Thymus (tissue), 11 donors: Measurements from ENCODE around the gene SLC18A2. TPM values are rescaled to one million over a fixed set of nuclear protein-coding genes. Genes with fewer than 3 reads are reported as not detected.

Experiments used
- DNase-seq, 9 donors: peaks; one replicate each; pipeline ENCODE4 v3.0.0-alpha.2; 2013; ENCODE audit warnings: low spot score in 9 of 9, low read depth in 6 of 9, missing footprints in 1 of 9
- H3K27ac ChIP-seq, 2 donors: one replicate each; pipeline ENCODE4 v1.5.1; 2013; ENCODE audit warnings: control low read depth in 1 of 2, low read depth in 1 of 2, low read length in 1 of 2, mild to moderate bottlenecking in 1 of 2, moderate library complexity in 1 of 2
- H3K27me3 ChIP-seq, 2 donors: one replicate each; pipeline ENCODE4 v1.5.1; 2013; ENCODE audit warnings: low read length in 1 of 2; ENCODE audit not compliant: control insufficient read depth in 2 of 2, insufficient read depth in 1 of 2
- H3K36me3 ChIP-seq, 2 donors: one replicate each; pipeline ENCODE4 v1.5.1; 2013; ENCODE audit warnings: low read length in 1 of 2, mild to moderate bottlenecking in 1 of 2, moderate library complexity in 1 of 2; ENCODE audit not compliant: control insufficient read depth in 2 of 2, insufficient read depth in 2 of 2
- H3K4me1 ChIP-seq, 2 donors: one replicate each; pipeline ENCODE4 v1.5.1; 2013; ENCODE audit warnings: low read length in 2 of 2; ENCODE audit not compliant: control insufficient read depth in 2 of 2, insufficient read depth in 2 of 2
- H3K4me3 ChIP-seq, 2 donors: one replicate each; pipeline ENCODE4 v1.5.1; 2013; ENCODE audit warnings: low read length in 2 of 2, control low read depth in 1 of 2, mild to moderate bottlenecking in 1 of 2
- H3K9me3 ChIP-seq, 2 donors: one replicate each; pipeline ENCODE4 v1.5.1; 2013; ENCODE audit warnings: low read length in 1 of 2, mild to moderate bottlenecking in 1 of 2; ENCODE audit not compliant: control insufficient read depth in 2 of 2, insufficient read depth in 1 of 2
- WGBS: extraction: QIAGEN DNeasy Blood & Tissue Kit; methylation state at CpG from one replicate; pipeline ENCODE4 v1.1.7; 2013; 5-methylcytosine and 5-hydroxymethylcytosine counted together
- polyA plus RNA-seq: library from polyadenylated mRNA; stranded (reverse); fragments of 200-250 nt; gene quantifications from one replicate; pipeline ENCODE4 v1.2.3, GENCODE V29; 2013
- total RNA-seq: library from RNA; stranded (reverse); fragments of 120-200 nt; gene quantifications from one replicate; pipeline ENCODE4 v1.2.4, GENCODE V29; 2013
- donor health status: healthy.

Gene SLC18A2
- total and polyA plus RNA-seq, 2 donors: 6.1 to 27.6 TPM

- peak in 1 of 9 donors; percentile 45 for DNase-seq
- peaks cover 0 to 4% of the 10 kb centered on the region in 2 donors for H3K9me3 ChIP-seq
- 96% methylated on average over 9 of the region's 9 CpGs for WGBS
- H3K4me1 ChIP-seq: peaks cover 12 to 39% of the 10 kb centered on the region in 2 donors
- H3K27me3 ChIP-seq: no peaks in the 10 kb centered on the region
- no peaks in the 10 kb centered on the region for H3K36me3 ChIP-seq
- no peak overlapping the region for H3K4me3 ChIP-seq
- H3K27ac ChIP-seq: peak overlapping the region in 1 of 2 donors; percentile 8
These were observed 25.5 kb downstream of the SLC18A2 start for GRCh38 chr10:117266400-117266799.

GRCh38 chr10:117266812-117267211, 25.9 kb downstream of the SLC18A2 start:
- H3K9me3 ChIP-seq: peaks cover 0 to 4% of the 10 kb centered on the region in 2 donors
- DNase-seq: no peak
- peak overlapping the region in 1 of 2 donors; percentile 8 for H3K27ac ChIP-seq
- WGBS: 97% methylated on average over 2 of the region's 2 CpGs
- H3K36me3 ChIP-seq: no peaks in the 10 kb centered on the region
- H3K4me1 ChIP-seq: peaks cover 14 to 39% of the 10 kb centered on the region in 2 donors
- no peaks in the 10 kb centered on the region for H3K27me3 ChIP-seq
- H3K4me3 ChIP-seq: no peak overlapping the region

- peaks cover 0 to 4% of the 10 kb centered on the region in 2 donors for H3K9me3 ChIP-seq
- H3K4me3 ChIP-seq: no peak overlapping the region
- WGBS: 94% methylated on average over 4 of the region's 4 CpGs
- H3K27me3 ChIP-seq: no peaks in the 10 kb centered on the region
- no peak overlapping the region for H3K27ac ChIP-seq
- H3K36me3 ChIP-seq: no peaks in the 10 kb centered on the region
- no peak for DNase-seq
- H3K4me1 ChIP-seq: peaks cover 14 to 28% of the 10 kb centered on the region in 2 donors
These were observed 27.3 kb downstream of the SLC18A2 start for GRCh38 chr10:117268258-117268657.

GRCh38 chr10:117268907-117269306, 28.0 kb downstream of the SLC18A2 start:
- H3K27ac ChIP-seq: no peak overlapping the region
- no peaks in the 10 kb centered on the region for H3K36me3 ChIP-seq
- H3K4me1 ChIP-seq: peaks cover 14 to 23% of the 10 kb centered on the region in 2 donors
- H3K4me3 ChIP-seq: no peak overlapping the region
- DNase-seq: no peak
- peaks cover 0 to 1% of the 10 kb centered on the region in 2 donors for H3K9me3 ChIP-seq
- no peaks in the 10 kb centered on the region for H3K27me3 ChIP-seq
- 98% methylated on average over 2 of the region's 2 CpGs for WGBS

GRCh38 chr10:117271427-117271826, 30.5 kb downstream of the SLC18A2 start:
- Histone ChIP-seq H3K4me1 (peaks cover 11 to 14% of the 10 kb centered on the region in 2 donors), H3K9me3 (no peaks in the 10 kb centered on the region), H3K27me3 (no peaks in the 10 kb centered on the region), H3K27ac (no peak overlapping the region), H3K36me3 (peaks cover 0 to 4% of the 10 kb centered on the region in 2 donors), H3K4me3 (no peak overlapping the region)
- DNase-seq: no peak
- whole genome bisulfite sequencing: 96% methylated on average over 3 of the region's 3 CpGs

GRCh38 chr10:117272195-117273076, 31.5 kb downstream of the SLC18A2 start:
- H3K27ac ChIP-seq: no peak overlapping the region
- DNase-seq: no peak
- 93% methylated on average over 13 of the region's 13 CpGs for WGBS
- no peak overlapping the region for H3K4me3 ChIP-seq
- peaks cover 0 to 4% of the 10 kb centered on the region in 2 donors for H3K36me3 ChIP-seq
- H3K9me3 ChIP-seq: no peaks in the 10 kb centered on the region
- H3K4me1 ChIP-seq: peaks cover 11 to 14% of the 10 kb centered on the region in 2 donors
- H3K27me3 ChIP-seq: no peaks in the 10 kb centered on the region

GRCh38 chr10:117273980-117274379, 33.1 kb downstream of the SLC18A2 start:
- H3K27me3 ChIP-seq: no peaks in the 10 kb centered on the region
- DNase-seq: no peak
- H3K4me3 ChIP-seq: no peak overlapping the region
- no peak overlapping the region for H3K27ac ChIP-seq
- peaks cover 2 to 10% of the 10 kb centered on the region in 2 donors for H3K4me1 ChIP-seq
- H3K9me3 ChIP-seq: no peaks in the 10 kb centered on the region
- peaks cover 0 to 4% of the 10 kb centered on the region in 2 donors for H3K36me3 ChIP-seq
- over 99% methylated on average over 3 of the region's 3 CpGs for WGBS

GRCh38 chr10:117274509-117274908, 33.6 kb downstream of the SLC18A2 start:
- peaks cover 2 to 8% of the 10 kb centered on the region in 2 donors for H3K4me1 ChIP-seq
- H3K36me3 ChIP-seq: peaks cover 0 to 4% of the 10 kb centered on the region in 2 donors
- no peak for DNase-seq
- no peaks in the 10 kb centered on the region for H3K27me3 ChIP-seq
- no peak overlapping the region for H3K27ac ChIP-seq
- no peaks in the 10 kb centered on the region for H3K9me3 ChIP-seq
- no peak overlapping the region for H3K4me3 ChIP-seq
- over 99% methylated on average over 5 of the region's 5 CpGs for WGBS

GRCh38 chr10:117275121-117275520, 34.2 kb downstream of the SLC18A2 start:
- Histone ChIP-seq H3K36me3 (peaks cover 0 to 4% of the 10 kb centered on the region in 2 donors), H3K27me3 (no peaks in the 10 kb centered on the region), H3K4me1 (peaks cover 2 to 7% of the 10 kb centered on the region in 2 donors), H3K27ac (no peak overlapping the region), H3K4me3 (no peak overlapping the region), H3K9me3 (no peaks in the 10 kb centered on the region)
- no peak for DNase-seq
- 78% methylated on average over 3 of the region's 3 CpGs for WGBS
